ENCODE measurements around the gene JAK3. TPM values are rescaled to one million over a fixed set of nuclear protein-coding genes. Genes with fewer than 3 reads are reported as not detected.

JAK3 gene
- total RNA-seq, 1 experiment from 2014 or later = 3.3 TPM

DNA sequence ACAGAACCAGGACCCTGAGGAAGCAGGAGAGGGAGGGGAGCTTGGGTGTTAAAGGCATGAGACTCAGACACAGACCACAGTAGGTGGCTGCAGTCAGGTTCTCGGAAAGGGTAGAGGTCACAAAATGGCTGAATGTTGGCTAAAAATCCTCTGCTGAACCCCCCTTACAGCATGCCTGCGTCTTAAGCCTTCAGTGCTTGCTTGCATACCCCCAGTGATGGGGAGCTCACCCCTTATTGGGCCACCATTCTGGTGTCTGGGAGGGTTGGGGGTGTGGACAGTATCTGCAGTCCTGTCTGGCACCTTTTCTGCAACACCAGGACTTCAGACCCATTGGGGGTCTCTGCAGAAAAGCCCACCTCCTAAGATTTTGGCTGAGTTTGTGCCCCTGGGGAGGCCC lies 67.0 kb downstream of the JAK3 start:
- Histone ChIP-seq H3K9me3 (ENCODE audit: control insufficient read depth, low read depth, low read length) (no peaks in the 10 kb centered on the region), H3T11ph (ENCODE audit: low read length) (no peak overlapping the region), H2BK5ac (ENCODE audit: insufficient read length, low read length) (no peak overlapping the region), H2BK15ac (ENCODE audit: low read depth, low read length) (no peak overlapping the region), H2BK20ac (ENCODE audit: low read depth, low read length, poor library complexity, severe bottlenecking) (no peak overlapping the region), H2BK120ac (ENCODE audit: low read depth, low read length, poor library complexity, severe bottlenecking) (no peak overlapping the region), H4K5ac (ENCODE audit: insufficient read length, low read depth, low read length) (no peak overlapping the region), H3K9ac (ENCODE audit: extremely low read depth, insufficient read length, low read length) (no peak overlapping the region), H3K23ac (ENCODE audit: insufficient read length, low read depth, low read length) (no peak overlapping the region), H3K27me3 (ENCODE audit: insufficient read depth, low read length) (no peaks in the 10 kb centered on the region), H2AFZ (ENCODE audit: low read length) (no peak overlapping the region), H3K14ac (ENCODE audit: insufficient read depth, low read length) (no peak overlapping the region), H3K4me1 (ENCODE audit: insufficient read depth, low read length) (no peaks in the 10 kb centered on the region), H4K8ac (replicated peaks; ENCODE audit: insufficient read length, low read depth, low read length) (no peak overlapping the region), H4K91ac (ENCODE audit: insufficient read length, low read depth, low read length) (no peak overlapping the region), H3K56ac (ENCODE audit: insufficient read length, low read depth, low read length) (no peak overlapping the region), H3K23me2 (ENCODE audit: insufficient read length, low read depth, low read length, poor library complexity, severe bottlenecking) (peaks cover 13% of the 10 kb centered on the region), H2AK5ac (ENCODE audit: insufficient read length, low read length) (no peak overlapping the region), H3K18ac (ENCODE audit: insufficient read length, low read depth, low read length) (no peak overlapping the region), H3K4me2 (ENCODE audit: insufficient read depth, insufficient read length, low read length) (no peak overlapping the region), H4K20me1 (ENCODE audit: control insufficient read depth, insufficient read depth, insufficient read length) (peaks cover 2% of the 10 kb centered on the region), H2BK12ac (ENCODE audit: insufficient read length, low read depth, low read length) (no peak overlapping the region), H3K79me1 (ENCODE audit: insufficient read depth, low read depth, low read length, poor library complexity, severe bottlenecking) (no peaks in the 10 kb centered on the region), H3K4ac (ENCODE audit: low read depth, low read length) (no peak overlapping the region), H3K27ac (ENCODE audit: insufficient read length, low read depth, low read length) (no peak overlapping the region), H3K79me2 (ENCODE audit: insufficient read depth, low read length) (no peaks in the 10 kb centered on the region)
- DNase-seq = no peak
- Mint-ChIP-seq H3K27me3 (ENCODE audit: low read depth) (0 out of 2 replicates have a peak, but pooled peaks cover 2% of the 10 kb centered on the region), H3K9me3 (peaks cover 0 to 2% of the 10 kb centered on the region in 2 experiments; a peak in 1 of 5 replicates), H3K27ac (no peak overlapping the region), H3K36me3 (ENCODE audit: insufficient read depth in 1 of 3, low read depth in 3 of 3) (peaks cover 9 to 15% (median 9%) of the 10 kb centered on the region in 3 experiments; a peak in 5 of 7 replicates), H3K4me1 (peaks cover 13 to 21% of the 10 kb centered on the region in 2 experiments), H3K4me3 (no peak overlapping the region; a peak in 1 of 5 replicates)
- TF ChIP-seq, protein P1, sequence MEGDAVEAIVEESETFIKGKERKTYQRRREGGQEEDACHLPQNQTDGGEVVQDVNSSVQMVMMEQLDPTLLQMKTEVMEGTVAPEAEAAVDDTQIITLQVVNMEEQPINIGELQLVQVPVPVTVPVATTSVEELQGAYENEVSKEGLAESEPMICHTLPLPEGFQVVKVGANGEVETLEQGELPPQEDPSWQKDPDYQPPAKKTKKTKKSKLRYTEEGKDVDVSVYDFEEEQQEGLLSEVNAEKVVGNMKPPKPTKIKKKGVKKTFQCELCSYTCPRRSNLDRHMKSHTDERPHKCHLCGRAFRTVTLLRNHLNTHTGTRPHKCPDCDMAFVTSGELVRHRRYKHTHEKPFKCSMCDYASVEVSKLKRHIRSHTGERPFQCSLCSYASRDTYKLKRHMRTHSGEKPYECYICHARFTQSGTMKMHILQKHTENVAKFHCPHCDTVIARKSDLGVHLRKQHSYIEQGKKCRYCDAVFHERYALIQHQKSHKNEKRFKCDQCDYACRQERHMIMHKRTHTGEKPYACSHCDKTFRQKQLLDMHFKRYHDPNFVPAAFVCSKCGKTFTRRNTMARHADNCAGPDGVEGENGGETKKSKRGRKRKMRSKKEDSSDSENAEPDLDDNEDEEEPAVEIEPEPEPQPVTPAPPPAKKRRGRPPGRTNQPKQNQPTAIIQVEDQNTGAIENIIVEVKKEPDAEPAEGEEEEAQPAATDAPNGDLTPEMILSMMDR (conservative IDR thresholded peaks at IDR 0.05) = no peak
- WGBS (ENCODE audit: extremely low coverage, insufficient read length, low lambda C conversion rate) = no CpG with 5 or more reads among the region's 2 CpGs
